OCI-LY1 (cell line): ENCODE results near the gene MRPL24.
A peak's percentile ranks its signal among the peaks of the same experiment; 100 is the strongest.

ENCODE experiments used
- H2AFZ ChIP-seq: fragments of 200-600 bp; sonication (generic), shearing (Covaris generic); 2 replicates; pipeline ENCODE4 v1.6.0; 2014; ENCODE audit warnings: antibody characterized with exemption, mild to moderate bottlenecking, low read length
- H3F3A ChIP-seq: fragments of 200-600 bp; sonication (generic), shearing (Covaris generic); 2 replicates; pipeline ENCODE4 v1.6.0; 2014; ENCODE audit warnings: mild to moderate bottlenecking, antibody characterized with exemption, low read length, moderate library complexity; ENCODE audit not compliant: insufficient read depth
- H3K27ac ChIP-seq: fragments of 200-600 bp; sonication (generic); 2 replicates; pipeline ENCODE4 v1.5.1; 2014; ENCODE audit warnings: low read length, mixed run types, mild to moderate bottlenecking, low read depth; ENCODE audit not compliant: poor library complexity, severe bottlenecking
- H3K27me3 ChIP-seq: fragments of 200-600 bp; sonication (generic); 2 replicates; pipeline ENCODE4 v1.6.0; 2014; ENCODE audit warnings: antibody characterized with exemption, mild to moderate bottlenecking, low read length, moderate library complexity; ENCODE audit not compliant: insufficient read depth
- H3K36me3 ChIP-seq: fragments of 200-600 bp; sonication (generic); 2 replicates; pipeline ENCODE4 v1.6.1; 2014; ENCODE audit warnings: mild to moderate bottlenecking, antibody characterized with exemption, low read length, moderate library complexity, mixed read lengths; ENCODE audit not compliant: insufficient read depth
- H3K4me1 ChIP-seq: fragments of 200-600 bp; sonication (generic); 2 replicates; pipeline ENCODE4 v1.5.1; 2014; ENCODE audit warnings: mild to moderate bottlenecking, low read length, moderate library complexity; ENCODE audit not compliant: insufficient read depth, severe bottlenecking
- H3K4me2 ChIP-seq: fragments of 200-600 bp; sonication (generic), shearing (Covaris generic); 2 replicates; pipeline ENCODE4 v1.6.1; 2014; ENCODE audit warnings: low read length
- H3K4me3 ChIP-seq: fragments of 200-600 bp; sonication (generic); 2 replicates; pipeline ENCODE4 v1.5.1; 2014; ENCODE audit warnings: low read length, low read depth, mild to moderate bottlenecking, mixed read lengths; ENCODE audit not compliant: poor library complexity, severe bottlenecking
- H3K79me2 ChIP-seq: fragments of 200-600 bp; shearing (Covaris generic); 2 replicates; pipeline ENCODE4 v1.6.1; 2016; ENCODE audit warnings: mixed run types, low read length, mixed read lengths; ENCODE audit not compliant: insufficient read depth
- H3K9ac ChIP-seq: fragments of 200-600 bp; sonication (generic), shearing (Covaris generic); 2 replicates; pipeline ENCODE4 v1.6.1; 2014; ENCODE audit warnings: mild to moderate bottlenecking, low read length, mixed read lengths
- H3K9me2 ChIP-seq: fragments of 200-600 bp; sonication (generic), shearing (Covaris generic); 2 replicates; pipeline ENCODE4 v1.6.1; 2014; ENCODE audit warnings: low read depth, mild to moderate bottlenecking, low read length, mixed read lengths
- H3K9me3 ChIP-seq: fragments of 200-600 bp; shearing (Covaris generic); 2 replicates; pipeline ENCODE4 v1.6.1; 2014; ENCODE audit warnings: low read length, mixed read lengths
- H4K20me1 ChIP-seq: fragments of 200-600 bp; sonication (generic), shearing (Covaris generic); 2 replicates; pipeline ENCODE4 v1.6.0; 2016; ENCODE audit warnings: mild to moderate bottlenecking, low read length; ENCODE audit not compliant: insufficient read depth
- EZH2 ChIP-seq: fragments of 200-600 bp; sonication (generic), shearing (Covaris generic); IDR thresholded peaks from 2 replicates; pipeline ENCODE4 v1.8.0; 2017; ENCODE audit warnings: borderline replicate concordance, mixed run types, mild to moderate bottlenecking, antibody characterized with exemption, low read length, moderate library complexity, mixed read lengths
- TF ChIP-seq, protein P1 (sequence below): fragments of 200-600 bp; sonication (generic), shearing (Covaris generic); IDR thresholded peaks from 2 replicates; pipeline ENCODE4 v1.5.1; 2017; ENCODE audit warnings: mild to moderate bottlenecking, antibody characterized with exemption, low read length, moderate library complexity, mixed read lengths

Gene MRPL24

GRCh38 chr1:156689035-156689952, 51.6 kb downstream of the MRPL24 start:
- Histone ChIP-seq H4K20me1 (no peaks in the 10 kb centered on the region), H3K9ac (no peak overlapping the region), H3F3A (no peaks in the 10 kb centered on the region), H3K4me3 (no peak overlapping the region), H3K79me2 (no peaks in the 10 kb centered on the region), H3K9me2 (no peaks in the 10 kb centered on the region), H2AFZ (no peak overlapping the region), H3K9me3 (no peaks in the 10 kb centered on the region), H3K36me3 (no peaks in the 10 kb centered on the region), H3K4me2 (peak overlapping the region; percentile 2; the same call in 1 of the 2 replicates), H3K27me3 (peaks cover 11% of the 10 kb centered on the region), H3K27ac (no peak overlapping the region), H3K4me1 (peaks cover 3% of the 10 kb centered on the region)
- TF ChIP-seq, protein P1, sequence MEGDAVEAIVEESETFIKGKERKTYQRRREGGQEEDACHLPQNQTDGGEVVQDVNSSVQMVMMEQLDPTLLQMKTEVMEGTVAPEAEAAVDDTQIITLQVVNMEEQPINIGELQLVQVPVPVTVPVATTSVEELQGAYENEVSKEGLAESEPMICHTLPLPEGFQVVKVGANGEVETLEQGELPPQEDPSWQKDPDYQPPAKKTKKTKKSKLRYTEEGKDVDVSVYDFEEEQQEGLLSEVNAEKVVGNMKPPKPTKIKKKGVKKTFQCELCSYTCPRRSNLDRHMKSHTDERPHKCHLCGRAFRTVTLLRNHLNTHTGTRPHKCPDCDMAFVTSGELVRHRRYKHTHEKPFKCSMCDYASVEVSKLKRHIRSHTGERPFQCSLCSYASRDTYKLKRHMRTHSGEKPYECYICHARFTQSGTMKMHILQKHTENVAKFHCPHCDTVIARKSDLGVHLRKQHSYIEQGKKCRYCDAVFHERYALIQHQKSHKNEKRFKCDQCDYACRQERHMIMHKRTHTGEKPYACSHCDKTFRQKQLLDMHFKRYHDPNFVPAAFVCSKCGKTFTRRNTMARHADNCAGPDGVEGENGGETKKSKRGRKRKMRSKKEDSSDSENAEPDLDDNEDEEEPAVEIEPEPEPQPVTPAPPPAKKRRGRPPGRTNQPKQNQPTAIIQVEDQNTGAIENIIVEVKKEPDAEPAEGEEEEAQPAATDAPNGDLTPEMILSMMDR, result peak; percentile 77
- TF ChIP-seq EZH2, result no peak
